Endothelial cell of umbilical vein (primary cell): ENCODE data around the gene SHISA5.

Experiments used
- CTCF ChIP-seq, 2 donors: IDR thresholded peaks; 1 replicate in 1 of 2; 2 replicates in 1 of 2; pipeline ENCODE4 v1.5.1; 2011; ENCODE audit warnings: low read length in 2 of 2, mild to moderate bottlenecking in 2 of 2, moderate library complexity in 2 of 2, control low read depth in 1 of 2, inconsistent platforms in 1 of 2, low read depth in 1 of 2; ENCODE audit not compliant: insufficient read depth in 1 of 2; ENCODE audit errors: extremely low read depth in 1 of 2
- EZH2 ChIP-seq: IDR thresholded peaks from 2 replicates; pipeline ENCODE4 v1.6.1; 2012; ENCODE audit warnings: borderline replicate concordance, low read depth, mild to moderate bottlenecking, moderate library complexity, low read length, inconsistent platforms; ENCODE audit not compliant: severe bottlenecking
- GATA2 ChIP-seq: IDR thresholded peaks from 2 replicates; pipeline ENCODE4 v1.7.0; 2011; ENCODE audit warnings: low read depth, mild to moderate bottlenecking, moderate library complexity, mixed read lengths, low read length; ENCODE audit not compliant: insufficient read length, insufficient read depth
- MAX ChIP-seq: IDR thresholded peaks from 2 replicates; pipeline ENCODE4 v1.6.1; 2011; ENCODE audit not compliant: insufficient read depth, insufficient read length
- POLR2A ChIP-seq: IDR thresholded peaks from 2 replicates; pipeline ENCODE4 v1.6.1; 2012; ENCODE audit warnings: low read depth, mild to moderate bottlenecking, control low read depth, low read length
- POLR2AphosphoS5 ChIP-seq: IDR thresholded peaks from 2 replicates; pipeline ENCODE4 v1.6.1; 2012; ENCODE audit warnings: low read depth, mild to moderate bottlenecking, control low read depth, low read length, moderate library complexity; ENCODE audit not compliant: insufficient read depth

- TF ChIP-seq CTCF (IDR thresholded peaks at IDR 0.05; ENCODE audit: extremely low read depth in 1 of 2, insufficient read depth in 1 of 2, low read depth in 1 of 2, low read length in 2 of 2) (peak; percentile 94 to 97), GATA2 (no peak), POLR2A (no peak), MAX (no peak), EZH2 (no peak), POLR2AphosphoS5 (no peak)
Observed at GRCh38 chr3:48548729-48549705, 45.0 kb upstream of the SHISA5 start.
